A549 (cell line): Measurements from ENCODE around the gene AJAP1.

Experiments used
- BHLHE40 ChIP-seq: IDR thresholded peaks from 2 replicates; pipeline ENCODE4 v1.6.1; 2012; ENCODE audit warnings: low read depth, low read length, inconsistent platforms
- CTCF ChIP-seq: fragments of >200 bp; sonication (Bioruptor Twin); formaldehyde crosslinking; IDR thresholded peaks from 3 replicates; pipeline ENCODE4 v1.5.1; 2016
- EP300 ChIP-seq, 2 experiments: fragments of >200 bp; sonication (Bioruptor Twin); formaldehyde crosslinking; IDR thresholded peaks; 2 replicates in 1 of 2; 3 replicates in 1 of 2; pipeline ENCODE4 v1.6.1; 2016 to 2017
- ESRRA ChIP-seq: fragments of 150-350 bp; IDR thresholded peaks from 2 replicates; pipeline ENCODE4 v1.6.1; 2014; ENCODE audit warnings: mild to moderate bottlenecking, low read length, borderline replicate concordance
- HEYL ChIP-seq: fragments of 250-450 bp; sonication (Bioruptor Pico); IDR thresholded peaks from 2 replicates; pipeline ENCODE4 v1.8.0; 2021; ENCODE audit warnings: mild to moderate bottlenecking, moderate library complexity
- HMGXB4 ChIP-seq: fragments of 250-450 bp; sonication (Bioruptor Pico); IDR thresholded peaks from 2 replicates; pipeline ENCODE4 v1.5.0; 2021; ENCODE audit warnings: mild to moderate bottlenecking, moderate library complexity, borderline replicate concordance
- HOXA7 ChIP-seq: fragments of 250-450 bp; sonication (Bioruptor Pico); IDR thresholded peaks from 2 replicates; pipeline ENCODE4 v1.5.0; 2020; ENCODE audit warnings: mild to moderate bottlenecking, moderate library complexity
- JUN ChIP-seq, 2 experiments: fragments of >200 bp; sonication (Bioruptor Twin); formaldehyde crosslinking; IDR thresholded peaks; 2 replicates in 1 of 2; 3 replicates in 1 of 2; pipeline ENCODE4 v1.6.1; 2016 to 2017
- JUNB ChIP-seq: fragments of >200 bp; sonication (Bioruptor Twin); formaldehyde crosslinking; IDR thresholded peaks from 2 replicates; pipeline ENCODE4 v1.6.1; 2016
- MYC ChIP-seq: IDR thresholded peaks from 2 replicates; pipeline ENCODE4 v1.6.1; 2012; ENCODE audit warnings: mild to moderate bottlenecking, inconsistent platforms, low read length, improper control_type of control experiment, borderline replicate concordance
- NPAS2 ChIP-seq: fragments of 250-450 bp; sonication (Bioruptor Pico); IDR thresholded peaks from 2 replicates; pipeline ENCODE4 v1.8.0; 2022; ENCODE audit warnings: mild to moderate bottlenecking, moderate library complexity, borderline replicate concordance
- POLR2A ChIP-seq: IDR thresholded peaks from 2 replicates; pipeline ENCODE4 v1.6.1; 2012; ENCODE audit warnings: mild to moderate bottlenecking, low read length
- REST ChIP-seq: fragments of 200-600 bp; sonication (generic); IDR thresholded peaks from 2 replicates; pipeline ENCODE4 v1.6.1; 2016; ENCODE audit warnings: antibody characterized with exemption, mild to moderate bottlenecking, moderate library complexity

- TF ChIP-seq HMGXB4 (no peak), CTCF (no peak), HOXA7 (CRISPR knock-in tag) (no peak), REST (no peak), MYC (no peak), POLR2A (no peak), NPAS2 (CRISPR knock-in tag) (no peak), HEYL (no peak), JUNB (no peak), EP300 (IDR thresholded peaks at IDR 0.05) (no peak), JUN (IDR thresholded peaks at IDR 0.05) (no peak), BHLHE40 (no peak), ESRRA (no peak)
These were observed 130.4 kb downstream of the AJAP1 start for GRCh38 chr1:4784761-4785160.
